GM12891 (cell line): ENCODE results near the gene BNIP3.

ENCODE experiments used
- DNase-seq: peaks from one replicate; pipeline ENCODE4 v3.0.0; 2011; ENCODE audit warnings: low spot score; ENCODE audit not compliant: insufficient read length
- FAIRE-seq: peaks from 2 replicates; lab custom pipeline; 2011; peaks lifted over from hg19 to GRCh38; lab: Jason Lieb, UNC
- PAX5 ChIP-seq: IDR thresholded peaks from 2 replicates; pipeline ENCODE4 v1.6.1; 2011; ENCODE audit warnings: low read length, moderate library complexity, mild to moderate bottlenecking; ENCODE audit not compliant: insufficient read depth, severe bottlenecking
- POLR2A ChIP-seq: IDR thresholded peaks from 2 replicates; pipeline ENCODE4 v1.6.1; 2011; ENCODE audit warnings: low read depth, low read length, control low read depth
- POLR2AphosphoS5 ChIP-seq: IDR thresholded peaks from 2 replicates; pipeline ENCODE4 v1.6.1; 2011; ENCODE audit warnings: low read depth, low read length, control low read depth
- POU2F2 ChIP-seq: IDR thresholded peaks from 2 replicates; pipeline ENCODE4 v1.6.1; 2011; ENCODE audit warnings: low read depth, mild to moderate bottlenecking, control low read depth, low read length, moderate library complexity
- SPI1 ChIP-seq: IDR thresholded peaks from 2 replicates; pipeline ENCODE4 v1.6.1; 2011; ENCODE audit warnings: low read depth, low read length, control low read depth
- TAF1 ChIP-seq: IDR thresholded peaks from 2 replicates; pipeline ENCODE4 v1.6.1; 2011; ENCODE audit warnings: low read depth, low read length, control low read depth

Gene BNIP3

GRCh38 chr10:132002004-132002403 is 20.3 kb upstream of the BNIP3 start:
- DNase-seq (no peak), FAIRE-seq (no peak)
- no peak for TF ChIP-seq TAF1
- no peak for TF ChIP-seq POLR2A
- TF ChIP-seq POLR2AphosphoS5 = no peak
- no peak for TF ChIP-seq SPI1
- TF ChIP-seq POU2F2 = no peak
- no peak for TF ChIP-seq PAX5

GRCh38 chr10:132001238-132001972 is 19.7 kb upstream of the BNIP3 start:
- FAIRE-seq (no peak), DNase-seq (no peak)
- TF ChIP-seq PAX5 (no peak), TAF1 (no peak), POU2F2 (no peak), POLR2AphosphoS5 (no peak), SPI1 (no peak), POLR2A (no peak)

- TF ChIP-seq TAF1 (no peak), POLR2A (no peak), SPI1 (no peak), POU2F2 (no peak), PAX5 (no peak), POLR2AphosphoS5 (no peak)
- FAIRE-seq = no peak
- DNase-seq = no peak
Measured at GRCh38 chr10:131998845-131999681, 17.3 kb upstream of the BNIP3 start.

GRCh38 chr10:131998050-131998844 is 16.5 kb upstream of the BNIP3 start:
- DNase-seq (no peak), FAIRE-seq (no peak)
- TF ChIP-seq SPI1 (no peak), TAF1 (no peak), POLR2AphosphoS5 (no peak), POU2F2 (no peak), PAX5 (no peak), POLR2A (no peak)

GRCh38 chr10:131997366-131998049 is 15.8 kb upstream of the BNIP3 start:
- FAIRE-seq (no peak), DNase-seq (no peak)
- no peak for TF ChIP-seq SPI1
- no peak for TF ChIP-seq POLR2AphosphoS5
- TF ChIP-seq PAX5 = no peak
- TF ChIP-seq TAF1 = no peak
- no peak for TF ChIP-seq POLR2A
- TF ChIP-seq POU2F2 = no peak

- DNase-seq = no peak
- TF ChIP-seq POLR2A (no peak), SPI1 (no peak), POLR2AphosphoS5 (no peak), POU2F2 (no peak), TAF1 (no peak), PAX5 (no peak)
- FAIRE-seq = no peak
Measured at GRCh38 chr10:131996466-131997365, 15.0 kb upstream of the BNIP3 start.

GRCh38 chr10:131994435-131994834 is 12.7 kb upstream of the BNIP3 start:
- TF ChIP-seq POLR2A (no peak), POLR2AphosphoS5 (no peak), POU2F2 (no peak), PAX5 (no peak), TAF1 (no peak), SPI1 (no peak)
- no peak for FAIRE-seq

GRCh38 chr10:131993275-131993674 is 11.6 kb upstream of the BNIP3 start:
- TF ChIP-seq PAX5 = no peak
- TF ChIP-seq TAF1 = no peak
- TF ChIP-seq POLR2AphosphoS5 = no peak
- TF ChIP-seq POU2F2 = no peak
- no peak for TF ChIP-seq SPI1
- TF ChIP-seq POLR2A = no peak
- no peak for FAIRE-seq
- no peak for DNase-seq

More at GRCh38 chr10:131994435-131994834, 12.7 kb upstream of the BNIP3 start:
- DNase-seq = no peak
